GM12878 (cell line): ENCODE data around the gene MAGI2. TPM values are rescaled to one million over a fixed set of nuclear protein-coding genes. Genes with fewer than 3 reads are reported as not detected.

Experiments used
- ATAC-seq: fragments of 200-7000 bp; cut with Tn5 transposase; 3 replicates; pipeline ENCODE4 v1.9.1; 2020; ENCODE audit warnings: mild to moderate bottlenecking, moderate library complexity
- BruUV-seq: library from RNA; stranded (reverse); fragments of 400-500 nt; replicated peaks from 2 replicates; lab custom pipeline; 2021; lab: Mats Ljungman, UMichigan
- CTCF ChIA-PET: fragments of 300-600 bp; sonication (Branson Sonifier 250); formaldehyde crosslinking; extraction: SDS; loops from one replicate; lab custom pipeline; 2021; ENCODE audit warnings: inconsistent platforms; lab: Yijun Ruan, JAX
- POLR2A ChIA-PET: fragments of 350-600 bp; formaldehyde crosslinking; extraction: SDS; loops from one replicate; lab custom pipeline; 2021; ENCODE audit warnings: inconsistent platforms; lab: Charles Lee
- RAD21 ChIA-PET: fragments of 300-600 bp; sonication (Branson Sonifier 250); formaldehyde crosslinking; loops from one replicate; lab custom pipeline; 2023; ENCODE audit warnings: antibody characterized with exemption; ENCODE audit not compliant: unreplicated experiment; lab: Charles Lee
- SMC1A ChIA-PET: fragments of 300-600 bp; sonication (Branson Sonifier 250); formaldehyde crosslinking; loops from one replicate; lab custom pipeline; 2023; ENCODE audit not compliant: unreplicated experiment, uncharacterized antibody; lab: Charles Lee
- DNase-seq: peaks from one replicate; pipeline ENCODE4 v3.0.0-alpha.2; 2011; ENCODE audit warnings: low read depth, low spot score
- FAIRE-seq: peaks from 3 replicates; lab custom pipeline; 2011; peaks lifted over from hg19 to GRCh38; lab: Jason Lieb, UNC
- H2AFZ ChIP-seq: 2 replicates; pipeline ENCODE4 v1.6.0; 2011; ENCODE audit warnings: low read depth, low read length, control low read depth; ENCODE audit not compliant: control insufficient read depth
- H3K27ac ChIP-seq: 2 replicates; pipeline ENCODE4 v1.5.1; 2011; ENCODE audit warnings: control low read depth; ENCODE audit not compliant: control insufficient read depth, insufficient read depth
- H3K27me3 ChIP-seq, 2 experiments: replicated peaks in 1 of 2; 2 replicates each; pipeline versions ENCODE4 v1.6.0 to v1.6.1; 2011; ENCODE audit warnings: low read length in 1 of 2; ENCODE audit not compliant: control insufficient read depth in 2 of 2, insufficient read depth in 2 of 2
- H3K36me3 ChIP-seq, 2 experiments: 2 replicates each; pipeline ENCODE4 v1.5.1; 2011; ENCODE audit warnings: low read length in 1 of 2; ENCODE audit not compliant: control insufficient read depth in 2 of 2, insufficient read depth in 2 of 2
- H3K4me1 ChIP-seq: 2 replicates; pipeline ENCODE4 v1.6.1; 2011; ENCODE audit warnings: mild to moderate bottlenecking, low read length, moderate library complexity, mixed read lengths; ENCODE audit not compliant: control insufficient read depth, insufficient read depth
- H3K4me2 ChIP-seq: 2 replicates; pipeline ENCODE4 v1.6.0; 2011; ENCODE audit warnings: control low read depth; ENCODE audit not compliant: control insufficient read depth, insufficient read depth
- H3K4me3 ChIP-seq: fragments of 200-600 bp; sonication (generic); 2 replicates; pipeline ENCODE4 v1.5.1; 2016
- H3K79me2 ChIP-seq: 2 replicates; pipeline ENCODE4 v1.6.0; 2011; ENCODE audit warnings: low read length; ENCODE audit not compliant: control insufficient read depth, insufficient read depth
- H3K9ac ChIP-seq: 2 replicates; pipeline ENCODE4 v1.8.0; 2011; ENCODE audit warnings: low read length, control low read depth, mixed read lengths; ENCODE audit not compliant: control insufficient read depth, insufficient read depth
- H3K9me3 ChIP-seq: replicated peaks from 3 replicates; pipeline ENCODE4 v1.5.1; 2011; ENCODE audit warnings: mild to moderate bottlenecking, low read length; ENCODE audit not compliant: control insufficient read depth, insufficient read depth
- H4K20me1 ChIP-seq: 2 replicates; pipeline ENCODE4 v1.6.0; 2011; ENCODE audit not compliant: control insufficient read depth, insufficient read depth
- ATF2 ChIP-seq: IDR thresholded peaks from 2 replicates; pipeline ENCODE4 v1.6.1; 2012; ENCODE audit warnings: low read length, inconsistent platforms
- CREB1 ChIP-seq: IDR thresholded peaks from 2 replicates; pipeline ENCODE4 v1.6.1; 2012; ENCODE audit warnings: low read depth, mild to moderate bottlenecking, inconsistent platforms
- CTCF ChIP-seq, 3 experiments: IDR thresholded peaks in 2 of 3; conservative IDR thresholded peaks in 1 of 3; 2 replicates each; pipeline ENCODE4 v1.5.1; 2011; ENCODE audit warnings: low read depth in 3 of 3, low read length in 3 of 3, mild to moderate bottlenecking in 3 of 3, control low read depth in 2 of 3, moderate library complexity in 2 of 3, inconsistent platforms in 1 of 3, mixed read lengths in 1 of 3; ENCODE audit not compliant: control insufficient read depth in 2 of 3, insufficient read depth in 1 of 3; ENCODE audit errors: extremely low read depth in 1 of 3
- FOXM1 ChIP-seq: IDR thresholded peaks from 2 replicates; pipeline ENCODE4 v1.6.1; 2012; ENCODE audit warnings: low read depth, mild to moderate bottlenecking, inconsistent platforms, low read length, moderate library complexity
- MYB ChIP-seq: fragments of 150-350 bp; IDR thresholded peaks from 2 replicates; pipeline ENCODE4 v1.6.1; 2014; ENCODE audit warnings: mild to moderate bottlenecking, low read depth, low read length, borderline replicate concordance
- NFXL1 ChIP-seq: fragments of 450-650 bp; IDR thresholded peaks from 2 replicates; pipeline ENCODE4 v1.6.1; 2017; ENCODE audit warnings: antibody characterized with exemption, mild to moderate bottlenecking, borderline replicate concordance
- NR2F1 ChIP-seq: fragments of 450-650 bp; conservative IDR thresholded peaks from 2 replicates; pipeline ENCODE4 v1.6.1; 2017; ENCODE audit warnings: mild to moderate bottlenecking
- RELA ChIP-seq: fragments of 450-650 bp; IDR thresholded peaks from 2 replicates; pipeline ENCODE4 v1.8.0; 2014; ENCODE audit warnings: borderline replicate concordance; ENCODE audit not compliant: partially characterized antibody
- YY1 ChIP-seq: IDR thresholded peaks from 2 replicates; pipeline ENCODE4 v1.6.1; 2011; ENCODE audit warnings: low read depth, mild to moderate bottlenecking, low read length
- WGBS: methylation state at CpG from one replicate; pipeline ENCODE4 v1.1.6; 2016; ENCODE audit warnings: low lambda C conversion rate; ENCODE audit not compliant: insufficient replicate concordance, insufficient coverage; ENCODE audit errors: missing lambda C conversion rate; 5-methylcytosine and 5-hydroxymethylcytosine counted together
- in situ Hi-C: fragments of 300-500 bp; cut with MboI; formaldehyde crosslinking; loops from 9 replicates; pipeline ENCODE4 v1.14.3; 2018; ENCODE audit warnings: mixed read lengths
- intact Hi-C: fragments of 100-400 bp; cut with micrococcal nuclease; formaldehyde crosslinking; loops from one replicate; pipeline ENCODE4 v1.14.2; 2022; ENCODE audit not compliant: unreplicated experiment
- polyA plus RNA-seq, 11 experiments: library from polyadenylated mRNA; depleted of rRNA in 4 of 11; unstranded in 6 of 11; stranded (reverse) in 5 of 11; fragments of >200 nt; fragmentation: Nextera tagmentation in 4 of 11; fragmentation: Illumina TruSeq in 1 of 11; extraction: Ambion mirVana in 4 of 11; extraction: Trizol in 1 of 11; gene quantifications; 1 replicate in 1 of 11; 2 replicates in 10 of 11; pipeline versions ENCODE4 v1.2.1 to v1.2.3, GENCODE V29; 2011 to 2016; ENCODE audit warnings: inconsistent platforms in 2 of 11, missing spikeins in 2 of 11, low read depth in 1 of 11
- total RNA-seq, 4 experiments: library from RNA; depleted of rRNA in 3 of 4; stranded (reverse); fragments of >200 nt in 3 of 4; fragmentation: Illumina TruSeq in 1 of 4; extraction: Trizol in 1 of 4; gene quantifications; 2 replicates each; pipeline versions ENCODE4 v1.2.1 to v1.2.3, GENCODE V29; 2013 to 2021
- TF ChIP-seq, protein P1 (sequence below): fragments of 450-650 bp; IDR thresholded peaks from 2 replicates; pipeline ENCODE4 v1.6.1; 2018; ENCODE audit warnings: mild to moderate bottlenecking, low read depth, moderate library complexity; ENCODE audit not compliant: partially characterized antibody
- TF ChIP-seq, protein P2 (sequence below): fragments of 450-650 bp; formaldehyde crosslinking; IDR thresholded peaks from 2 replicates; pipeline ENCODE4 v1.5.0; 2022; ENCODE audit warnings: mild to moderate bottlenecking, missing genetic modification characterization
- TF ChIP-seq, protein P3 (sequence below): IDR thresholded peaks from 2 replicates; pipeline ENCODE4 v1.6.1; 2012; ENCODE audit warnings: low read depth, low read length, improper control_type of control experiment
- TF ChIP-seq, protein P4 (sequence below): IDR thresholded peaks from 2 replicates; pipeline ENCODE4 v1.6.1; 2012; ENCODE audit warnings: low read depth, low read length, improper control_type of control experiment

Gene MAGI2
- total and polyA plus RNA-seq, 10 of the 15 experiments (the other 5 are each of a cell fraction or from before 2014, with no cell fraction given): 0.01 to 0.31 (median 0.05) TPM; not detected in 2

DNA sequence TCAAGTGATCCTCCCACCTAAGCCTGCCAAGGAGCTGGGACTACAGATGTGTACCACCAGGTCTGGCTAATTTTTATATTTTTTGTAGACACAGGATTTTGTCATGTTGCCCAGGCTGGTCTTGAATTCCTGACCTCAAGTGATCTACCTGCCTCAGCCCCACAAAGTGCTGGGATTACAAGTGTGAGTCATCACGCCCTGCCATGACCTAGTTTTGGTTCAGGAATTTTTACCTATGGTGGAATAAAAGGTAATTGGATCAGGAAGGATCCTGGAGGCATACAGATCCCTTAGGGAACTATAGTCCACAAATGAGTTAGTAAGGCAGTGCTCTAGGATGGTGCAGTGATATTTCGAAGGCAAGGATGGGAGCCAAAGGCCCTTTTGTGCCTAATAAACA, 937.0 kb downstream of the MAGI2 start:
- in situ Hi-C loops (no loop called here), intact Hi-C loops (loop anchor here (10.0 kb wide), 1 partner anchor 408 kb away; no protein-coding TSS in a partner anchor)
- no peaks in the 10 kb centered on the region for H3K4me1 ChIP-seq
- no peaks in the 10 kb centered on the region for H3K9me3 ChIP-seq
- ChIA-PET SMC1A (no interaction called here), RAD21 (no interaction called here), CTCF (no interaction called here), POLR2A (no interaction called here)
- no peak overlapping the region for H3K9ac ChIP-seq
- H4K20me1 ChIP-seq: no peaks in the 10 kb centered on the region
- FAIRE-seq: no peak
- WGBS: 0% methylated on average over 2 of the region's 2 CpGs
- H3K4me3 ChIP-seq: no peak overlapping the region
- DNase-seq: no peak
- H3K4me2 ChIP-seq: no peak overlapping the region
- H2AFZ ChIP-seq: no peak overlapping the region
- no peaks in the 10 kb centered on the region for H3K79me2 ChIP-seq
- H3K36me3 ChIP-seq: no peaks in the 10 kb centered on the region
- H3K27ac ChIP-seq: no peak overlapping the region
- TF ChIP-seq ATF2 (no peak), CTCF (IDR thresholded peaks at IDR 0.05 in 2 of 3, conservative IDR thresholded peaks at IDR 0.05 in 1 of 3; ENCODE audit: control insufficient read depth in 2 of 3, extremely low read depth in 1 of 3, insufficient read depth in 1 of 3, low read depth in 3 of 3, low read length in 3 of 3) (no peak), FOXM1 (no peak), NR2F1 (no peak), YY1 (no peak), CREB1 (no peak), MYB (no peak), RELA (no peak), NFXL1 (no peak)
- TF ChIP-seq, protein P1, sequence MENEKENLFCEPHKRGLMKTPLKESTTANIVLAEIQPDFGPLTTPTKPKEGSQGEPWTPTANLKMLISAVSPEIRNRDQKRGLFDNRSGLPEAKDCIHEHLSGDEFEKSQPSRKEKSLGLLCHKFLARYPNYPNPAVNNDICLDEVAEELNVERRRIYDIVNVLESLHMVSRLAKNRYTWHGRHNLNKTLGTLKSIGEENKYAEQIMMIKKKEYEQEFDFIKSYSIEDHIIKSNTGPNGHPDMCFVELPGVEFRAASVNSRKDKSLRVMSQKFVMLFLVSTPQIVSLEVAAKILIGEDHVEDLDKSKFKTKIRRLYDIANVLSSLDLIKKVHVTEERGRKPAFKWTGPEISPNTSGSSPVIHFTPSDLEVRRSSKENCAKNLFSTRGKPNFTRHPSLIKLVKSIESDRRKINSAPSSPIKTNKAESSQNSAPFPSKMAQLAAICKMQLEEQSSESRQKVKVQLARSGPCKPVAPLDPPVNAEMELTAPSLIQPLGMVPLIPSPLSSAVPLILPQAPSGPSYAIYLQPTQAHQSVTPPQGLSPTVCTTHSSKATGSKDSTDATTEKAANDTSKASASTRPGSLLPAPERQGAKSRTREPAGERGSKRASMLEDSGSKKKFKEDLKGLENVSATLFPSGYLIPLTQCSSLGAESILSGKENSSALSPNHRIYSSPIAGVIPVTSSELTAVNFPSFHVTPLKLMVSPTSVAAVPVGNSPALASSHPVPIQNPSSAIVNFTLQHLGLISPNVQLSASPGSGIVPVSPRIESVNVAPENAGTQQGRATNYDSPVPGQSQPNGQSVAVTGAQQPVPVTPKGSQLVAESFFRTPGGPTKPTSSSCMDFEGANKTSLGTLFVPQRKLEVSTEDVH: no peak
- TF ChIP-seq, protein P2, sequence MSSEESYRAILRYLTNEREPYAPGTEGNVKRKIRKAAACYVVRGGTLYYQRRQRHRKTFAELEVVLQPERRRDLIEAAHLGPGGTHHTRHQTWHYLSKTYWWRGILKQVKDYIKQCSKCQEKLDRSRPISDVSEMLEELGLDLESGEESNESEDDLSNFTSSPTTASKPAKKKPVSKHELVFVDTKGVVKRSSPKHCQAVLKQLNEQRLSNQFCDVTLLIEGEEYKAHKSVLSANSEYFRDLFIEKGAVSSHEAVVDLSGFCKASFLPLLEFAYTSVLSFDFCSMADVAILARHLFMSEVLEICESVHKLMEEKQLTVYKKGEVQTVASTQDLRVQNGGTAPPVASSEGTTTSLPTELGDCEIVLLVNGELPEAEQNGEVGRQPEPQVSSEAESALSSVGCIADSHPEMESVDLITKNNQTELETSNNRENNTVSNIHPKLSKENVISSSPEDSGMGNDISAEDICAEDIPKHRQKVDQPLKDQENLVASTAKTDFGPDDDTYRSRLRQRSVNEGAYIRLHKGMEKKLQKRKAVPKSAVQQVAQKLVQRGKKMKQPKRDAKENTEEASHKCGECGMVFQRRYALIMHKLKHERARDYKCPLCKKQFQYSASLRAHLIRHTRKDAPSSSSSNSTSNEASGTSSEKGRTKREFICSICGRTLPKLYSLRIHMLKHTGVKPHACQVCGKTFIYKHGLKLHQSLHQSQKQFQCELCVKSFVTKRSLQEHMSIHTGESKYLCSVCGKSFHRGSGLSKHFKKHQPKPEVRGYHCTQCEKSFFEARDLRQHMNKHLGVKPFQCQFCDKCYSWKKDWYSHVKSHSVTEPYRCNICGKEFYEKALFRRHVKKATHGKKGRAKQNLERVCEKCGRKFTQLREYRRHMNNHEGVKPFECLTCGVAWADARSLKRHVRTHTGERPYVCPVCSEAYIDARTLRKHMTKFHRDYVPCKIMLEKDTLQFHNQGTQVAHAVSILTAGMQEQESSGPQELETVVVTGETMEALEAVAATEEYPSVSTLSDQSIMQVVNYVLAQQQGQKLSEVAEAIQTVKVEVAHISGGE (CRISPR knock-in tag): no peak
- TF ChIP-seq, protein P3, sequence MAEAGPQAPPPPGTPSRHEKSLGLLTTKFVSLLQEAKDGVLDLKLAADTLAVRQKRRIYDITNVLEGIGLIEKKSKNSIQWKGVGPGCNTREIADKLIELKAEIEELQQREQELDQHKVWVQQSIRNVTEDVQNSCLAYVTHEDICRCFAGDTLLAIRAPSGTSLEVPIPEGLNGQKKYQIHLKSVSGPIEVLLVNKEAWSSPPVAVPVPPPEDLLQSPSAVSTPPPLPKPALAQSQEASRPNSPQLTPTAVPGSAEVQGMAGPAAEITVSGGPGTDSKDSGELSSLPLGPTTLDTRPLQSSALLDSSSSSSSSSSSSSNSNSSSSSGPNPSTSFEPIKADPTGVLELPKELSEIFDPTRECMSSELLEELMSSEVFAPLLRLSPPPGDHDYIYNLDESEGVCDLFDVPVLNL: no peak
- TF ChIP-seq, protein P4, sequence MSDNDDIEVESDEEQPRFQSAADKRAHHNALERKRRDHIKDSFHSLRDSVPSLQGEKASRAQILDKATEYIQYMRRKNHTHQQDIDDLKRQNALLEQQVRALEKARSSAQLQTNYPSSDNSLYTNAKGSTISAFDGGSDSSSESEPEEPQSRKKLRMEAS: no peak
- no peak for ATAC-seq
- no peaks in the 10 kb centered on the region for H3K27me3 ChIP-seq
- no TSS peak for BruUV-seq
